Neural progenitor cell (in vitro differentiated cells): ENCODE data around the gene DHX40. TPM values are rescaled to one million over a fixed set of nuclear protein-coding genes. Genes with fewer than 3 reads are reported as not detected.

Experiments used
- DNase-seq: peaks from one replicate; pipeline ENCODE4 v3.0.0-alpha.2; 2016; ENCODE audit warnings: low spot score
- H2AFZ ChIP-seq: fragments of 200-600 bp; sonication (generic); replicated peaks from 2 replicates; pipeline ENCODE4 v1.6.1; 2016; ENCODE audit warnings: antibody characterized with exemption
- H3F3A ChIP-seq: fragments of 200-600 bp; sonication (generic); 2 replicates; pipeline ENCODE4 v1.6.1; 2016; ENCODE audit warnings: antibody characterized with exemption, low read depth
- H3K27ac ChIP-seq: fragments of 200-600 bp; sonication (generic); 2 replicates; pipeline ENCODE4 v1.5.1; 2016; ENCODE audit warnings: mild to moderate bottlenecking
- H3K27me3 ChIP-seq: fragments of 200-600 bp; sonication (generic); 2 replicates; pipeline ENCODE4 v1.6.1; 2016; ENCODE audit warnings: mild to moderate bottlenecking, moderate library complexity
- H3K36me3 ChIP-seq: fragments of 200-600 bp; sonication (generic); 2 replicates; pipeline ENCODE4 v1.5.1; 2016
- H3K4me1 ChIP-seq: fragments of 200-600 bp; sonication (generic); 2 replicates; pipeline ENCODE4 v1.6.1; 2016; ENCODE audit warnings: mixed run types
- H3K4me2 ChIP-seq: fragments of 200-600 bp; sonication (generic); 2 replicates; pipeline ENCODE4 v1.6.1; 2016
- H3K4me3 ChIP-seq: fragments of 200-600 bp; sonication (generic); 2 replicates; pipeline ENCODE4 v1.5.1; 2016
- H3K79me2 ChIP-seq: fragments of 200-600 bp; sonication (generic); 2 replicates; pipeline ENCODE4 v1.6.1; 2016; ENCODE audit warnings: low read depth
- H3K9ac ChIP-seq: fragments of 200-600 bp; sonication (generic); 2 replicates; pipeline ENCODE4 v1.6.1; 2016
- H3K9me3 ChIP-seq: fragments of 200-600 bp; sonication (generic); 2 replicates; pipeline ENCODE4 v1.5.1; 2016; ENCODE audit warnings: low read depth
- H4K20me1 ChIP-seq: fragments of 200-600 bp; sonication (generic); 2 replicates; pipeline ENCODE4 v1.6.1; 2016; ENCODE audit warnings: low read depth
- H3K27ac Mint-ChIP-seq: 3 replicates; pipeline ENCODE4 v1.8.0; 2021; ENCODE audit warnings: mixed read lengths
- H3K27me3 Mint-ChIP-seq: 2 replicates; pipeline ENCODE4 v1.8.0; 2022; ENCODE audit warnings: low read depth, mild to moderate bottlenecking, inconsistent platforms, moderate library complexity, mixed read lengths; ENCODE audit not compliant: insufficient read depth
- H3K36me3 Mint-ChIP-seq: 3 replicates; pipeline ENCODE4 v1.8.0; 2021; ENCODE audit warnings: mixed read lengths
- H3K4me1 Mint-ChIP-seq: 3 replicates; pipeline ENCODE4 v1.8.0; 2021; ENCODE audit warnings: mixed read lengths
- H3K4me3 Mint-ChIP-seq: 3 replicates; pipeline ENCODE4 v1.8.0; 2021; ENCODE audit warnings: mild to moderate bottlenecking, moderate library complexity, mixed read lengths
- H3K9me3 Mint-ChIP-seq: 3 replicates; pipeline ENCODE4 v1.8.0; 2020; ENCODE audit warnings: mixed read lengths
- CTCF ChIP-seq: fragments of 200-600 bp; sonication (generic); IDR thresholded peaks from 2 replicates; pipeline ENCODE4 v1.5.1; 2017; ENCODE audit warnings: antibody characterized with exemption, mild to moderate bottlenecking
- EZH2 ChIP-seq: fragments of 200-600 bp; sonication (generic); IDR thresholded peaks from 2 replicates; pipeline ENCODE4 v1.6.1; 2017; ENCODE audit warnings: antibody characterized with exemption, mild to moderate bottlenecking, moderate library complexity
- EZH2phosphoT487 ChIP-seq: fragments of 200-600 bp; sonication (generic); IDR thresholded peaks from 2 replicates; pipeline ENCODE4 v1.6.1; 2017; ENCODE audit warnings: antibody characterized with exemption
- total RNA-seq: library from RNA; depleted of rRNA; stranded (reverse); fragments of >200 nt; gene quantifications from 2 replicates; pipeline ENCODE4 v1.2.3, GENCODE V29; 2015; ENCODE audit warnings: low replicate concordance

DHX40 gene
- total RNA-seq, 1 donor from 2014 or later: 108 TPM

- no peak overlapping the region for H2AFZ ChIP-seq
- Mint-ChIP-seq H3K4me1 (no peaks in the 10 kb centered on the region), H3K36me3 (no peaks in the 10 kb centered on the region), H3K4me3 (no peak overlapping the region), H3K27me3 (no peaks in the 10 kb centered on the region), H3K27ac (no peak overlapping the region), H3K9me3 (no peaks in the 10 kb centered on the region)
- no peak overlapping the region for H3K27ac ChIP-seq
- DNase-seq: no peak
- H3K9ac ChIP-seq: no peak overlapping the region
- no peaks in the 10 kb centered on the region for H3K9me3 ChIP-seq
- no peak overlapping the region for H3K4me3 ChIP-seq
- no peaks in the 10 kb centered on the region for H3F3A ChIP-seq
- no peaks in the 10 kb centered on the region for H3K79me2 ChIP-seq
- TF ChIP-seq CTCF: no peak
- TF ChIP-seq EZH2: no peak
- TF ChIP-seq EZH2phosphoT487: no peak
- no peak overlapping the region for H3K4me2 ChIP-seq
- no peaks in the 10 kb centered on the region for H3K27me3 ChIP-seq
- H3K4me1 ChIP-seq: no peaks in the 10 kb centered on the region
- H3K36me3 ChIP-seq: no peaks in the 10 kb centered on the region
- no peaks in the 10 kb centered on the region for H4K20me1 ChIP-seq
These were observed 34.9 kb upstream of the DHX40 start for GRCh38 chr17:59530531-59530930.

GRCh38 chr17:59533694-59534093 lies 31.7 kb upstream of the DHX40 start:
- H3K4me3 ChIP-seq: no peak overlapping the region
- DNase-seq: no peak
- no peak overlapping the region for H3K4me2 ChIP-seq
- H3F3A ChIP-seq: no peaks in the 10 kb centered on the region
- H4K20me1 ChIP-seq: no peaks in the 10 kb centered on the region
- H3K9ac ChIP-seq: no peak overlapping the region
- H3K9me3 ChIP-seq: no peaks in the 10 kb centered on the region
- no peak overlapping the region for H2AFZ ChIP-seq
- no peaks in the 10 kb centered on the region for H3K4me1 Mint-ChIP-seq
- no peaks in the 10 kb centered on the region for H3K9me3 Mint-ChIP-seq
- no peak overlapping the region for H3K27ac ChIP-seq
- no peaks in the 10 kb centered on the region for H3K36me3 Mint-ChIP-seq
- TF ChIP-seq EZH2phosphoT487 (no peak), EZH2 (no peak), CTCF (no peak)
- H3K79me2 ChIP-seq: no peaks in the 10 kb centered on the region
- no peaks in the 10 kb centered on the region for H3K27me3 Mint-ChIP-seq
- no peaks in the 10 kb centered on the region for H3K4me1 ChIP-seq
- H3K4me3 Mint-ChIP-seq: no peak overlapping the region
- H3K27ac Mint-ChIP-seq: no peak overlapping the region
- no peaks in the 10 kb centered on the region for H3K36me3 ChIP-seq
- peaks cover 5% of the 10 kb centered on the region for H3K27me3 ChIP-seq

GRCh38 chr17:59534583-59534982 lies 30.8 kb upstream of the DHX40 start:
- H3K4me1 ChIP-seq: no peaks in the 10 kb centered on the region
- H4K20me1 ChIP-seq: no peaks in the 10 kb centered on the region
- H3K27me3 ChIP-seq: peaks cover 8% of the 10 kb centered on the region
- no peaks in the 10 kb centered on the region for H3K36me3 Mint-ChIP-seq
- H3K27me3 Mint-ChIP-seq: no peaks in the 10 kb centered on the region
- no peak overlapping the region for H3K4me2 ChIP-seq
- H3K4me1 Mint-ChIP-seq: no peaks in the 10 kb centered on the region
- no peak overlapping the region for H3K4me3 ChIP-seq
- H3K27ac ChIP-seq: no peak overlapping the region
- no peaks in the 10 kb centered on the region for H3F3A ChIP-seq
- no peak overlapping the region for H3K9ac ChIP-seq
- H3K79me2 ChIP-seq: no peaks in the 10 kb centered on the region
- no peak overlapping the region for H3K4me3 Mint-ChIP-seq
- H3K36me3 ChIP-seq: no peaks in the 10 kb centered on the region
- TF ChIP-seq EZH2phosphoT487 (no peak), CTCF (peak; percentile 26)
- no peak overlapping the region for H3K27ac Mint-ChIP-seq
- peak; percentile 8 for DNase-seq
- H3K9me3 ChIP-seq: no peaks in the 10 kb centered on the region
- H3K9me3 Mint-ChIP-seq: no peaks in the 10 kb centered on the region
- no peak overlapping the region for H2AFZ ChIP-seq
